Fibroblast of villous mesenchyme (primary cell): Measurements from ENCODE around the gene TKT. TPM values are rescaled to one million over a fixed set of nuclear protein-coding genes. Genes with fewer than 3 reads are reported as not detected.

ENCODE experiments used
- DNase-seq: peaks from one replicate; pipeline ENCODE4 v3.0.0-alpha.2; 2010; ENCODE audit warnings: low read depth
- H3K4me3 ChIP-seq: 2 replicates; pipeline ENCODE4 v1.5.1; 2011; ENCODE audit warnings: low read depth, mild to moderate bottlenecking, low read length
- CTCF ChIP-seq: IDR thresholded peaks from 2 replicates; pipeline ENCODE4 v1.5.1; 2012; ENCODE audit warnings: low read depth, mild to moderate bottlenecking, low read length; ENCODE audit not compliant: insufficient read depth
- total RNA-seq: library from RNA; depleted of rRNA; stranded (reverse); fragments of >200 nt; gene quantifications from 2 replicates; pipeline ENCODE4 v1.2.3, GENCODE V29; 2012

The TKT gene
- total RNA-seq, 1 donor, result 591 TPM

DNA sequence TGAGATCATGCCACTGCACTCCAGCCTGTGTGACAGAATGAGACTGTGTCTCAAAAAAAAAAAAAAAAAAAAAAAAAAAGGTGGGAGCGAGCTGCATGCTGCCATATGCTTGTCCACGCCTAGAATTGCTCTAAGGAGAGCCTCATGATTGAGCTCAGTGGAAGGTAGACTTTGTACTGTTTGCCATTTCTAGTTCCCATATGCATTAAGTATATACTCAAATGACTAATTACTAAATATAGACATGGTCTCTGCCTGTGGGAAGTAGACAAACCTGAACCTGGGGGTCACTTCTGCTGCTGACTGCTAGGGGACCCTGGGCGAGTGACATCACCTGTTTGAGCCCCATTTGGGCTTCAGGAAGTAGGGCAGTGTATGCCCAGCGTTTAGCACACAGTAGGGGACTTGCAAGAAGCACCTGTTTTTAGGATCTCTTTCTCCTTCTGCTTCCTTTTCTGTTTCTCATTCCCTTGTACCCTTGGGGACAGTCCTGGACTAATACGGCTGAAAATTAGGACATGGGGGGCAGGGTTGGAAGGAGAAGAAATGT, 67.6 kb downstream of the TKT start:
- no peak for DNase-seq

DNA sequence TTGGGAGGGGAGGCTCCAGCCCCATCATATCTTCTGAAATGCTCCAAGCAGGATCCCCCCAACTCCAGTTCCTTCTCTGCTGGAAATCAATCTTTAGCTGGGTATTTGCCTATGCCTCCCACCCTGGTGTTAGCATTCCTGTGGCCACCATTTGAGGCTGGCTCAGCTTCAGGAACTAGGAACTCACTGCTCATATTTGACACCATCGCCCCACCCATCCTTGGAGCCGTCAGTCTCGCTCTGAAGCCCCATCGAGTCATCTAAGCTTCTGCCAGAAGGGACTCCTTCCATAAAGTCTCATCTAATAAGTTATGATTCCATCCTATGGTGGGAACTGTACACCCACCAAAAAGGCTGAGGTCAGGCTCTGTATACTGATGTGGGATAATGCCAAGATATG, 68.4 kb downstream of the TKT start:
- no peak for DNase-seq

More for the DNA sequence above, 67.6 kb downstream of the TKT start:
- TF ChIP-seq CTCF, result no peak
- no peak overlapping the region for H3K4me3 ChIP-seq

DNA sequence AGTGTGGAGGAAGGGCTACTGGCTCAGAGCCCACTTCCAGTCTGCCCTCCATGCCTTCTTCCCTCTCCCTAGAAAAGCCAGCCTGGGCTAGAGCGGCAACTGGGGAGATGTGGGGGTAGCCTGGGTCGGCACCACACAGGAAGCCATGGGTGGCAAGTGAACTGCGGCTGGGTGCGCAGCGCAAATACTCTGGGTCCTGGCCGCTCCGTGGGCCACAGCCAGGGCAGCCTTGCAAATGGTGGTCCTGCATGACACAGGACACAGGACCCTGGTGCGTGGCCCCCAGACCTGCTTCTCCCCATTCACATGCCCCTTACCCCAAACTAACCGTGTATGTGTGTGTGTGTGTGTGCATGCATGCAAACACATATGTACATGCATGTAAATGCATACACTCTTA, 69.1 kb downstream of the TKT start:
- no peak for DNase-seq
- TF ChIP-seq CTCF, result no peak
- H3K4me3 ChIP-seq, result no peak overlapping the region

More for the DNA sequence above, 68.4 kb downstream of the TKT start:
- H3K4me3 ChIP-seq, result no peak overlapping the region
- no peak for TF ChIP-seq CTCF

DNA sequence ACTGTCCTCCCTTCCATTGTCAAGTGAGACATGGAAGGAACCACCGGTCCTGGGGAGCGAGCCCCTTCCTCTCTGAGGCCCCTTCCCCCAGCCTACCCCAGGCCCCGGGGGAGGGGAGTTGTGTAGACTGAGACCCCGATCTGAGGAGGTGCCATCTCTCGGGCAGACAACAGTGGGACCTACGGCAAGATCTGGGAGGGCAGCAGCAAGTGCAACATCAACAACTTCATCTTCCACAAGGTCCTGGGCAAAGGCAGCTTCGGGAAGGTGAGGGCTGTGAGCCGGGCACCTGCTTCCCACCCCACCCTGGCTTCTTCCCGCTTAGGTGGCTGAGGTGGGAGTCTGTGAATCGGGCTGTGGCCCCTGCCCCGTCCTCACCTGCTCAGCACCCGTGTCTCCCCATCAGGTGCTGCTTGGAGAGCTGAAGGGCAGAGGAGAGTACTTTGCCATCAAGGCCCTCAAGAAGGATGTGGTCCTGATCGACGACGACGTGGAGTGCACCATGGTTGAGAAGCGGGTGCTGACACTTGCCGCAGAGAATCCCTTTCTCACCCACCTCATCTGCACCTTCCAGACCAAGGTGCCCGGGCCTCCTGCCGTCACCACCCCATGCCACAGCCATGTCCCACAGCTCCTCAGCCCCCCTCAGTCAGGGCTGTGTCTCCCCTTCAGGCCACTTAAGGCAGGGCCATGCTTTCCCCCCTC, 69.9 kb downstream of the TKT start:
- H3K4me3 ChIP-seq, result no peak overlapping the region
- TF ChIP-seq CTCF, result no peak
- DNase-seq, result no peak

- no peak for DNase-seq
- no peak overlapping the region for H3K4me3 ChIP-seq
- no peak for TF ChIP-seq CTCF
Observed at GRCh38 chr3:53184701-53185100, 71.1 kb downstream of the TKT start.

- H3K4me3 ChIP-seq, result no peak overlapping the region
- no peak for DNase-seq
- no peak for TF ChIP-seq CTCF
Observed at GRCh38 chr3:53183514-53183913, 72.3 kb downstream of the TKT start.
